Heart left ventricle (tissue), 13 donors: Measurements from ENCODE around the gene STAG1.

ENCODE experiments used
- CTCF ChIP-seq, 12 donors: fragments of 200-600 bp; sonication (generic) in 4 of 12; IDR thresholded peaks; one replicate each; pipeline versions ENCODE4 v1.5.0 to v1.8.0; 2018 to 2022; ENCODE audit warnings: antibody characterized with exemption in 12 of 12, mild to moderate bottlenecking in 5 of 12
- POLR2A ChIP-seq, 2 donors: fragments of 450-650 bp; IDR thresholded peaks; one replicate each; pipeline ENCODE4 v1.6.1; 2017; ENCODE audit warnings: antibody characterized with exemption in 2 of 2, mild to moderate bottlenecking in 2 of 2, moderate library complexity in 2 of 2
- donor health status: ischemic (EF 13 %, LVEDD 7.1; RV severe dilation, severe dysfunction).
- donor health status: DM: no; HTN: yes; CAD: no.
- donor health status: DM: no; HTN: no; CAD: no.
- donor health status: ischemic (EF 25% LVEDD 6.9; RV normal size, moderate dysfunction).
- donor health status: ischemic (EF 25% LVEDD 5.7; RV mildly dilated, moderate dysfunction).
- donor health status: ischemic (EF 35%, LVEDD 5.7; RV mildly dilated, moderate dysfunction).
- donor health status: nonischemic (EF 11% LVEDD 7.7; RV severe dilation, severe dysfunction).
- donor health status: DM: yes; HTN: yes; CAD: no.
- donor health status: PGD.
- donor health status: ischemic (EF 29% LVEDD 5.4; RV normal size, mild dysfunction).
- donor health status: nonischemic (EF 23%, LVEDD 6.1; RV moderate dilation, normal function).

- TF ChIP-seq POLR2A (IDR thresholded peaks at IDR 0.05) (no peak), CTCF (IDR thresholded peaks at IDR 0.05) (no peak)
These were observed 422.6 kb downstream of the STAG1 start for GRCh38 chr3:136329593-136329992.
